Stimulated activated CD8-positive, alpha-beta memory T cell treated with anti-CD3 and anti-CD28 coated beads, Interleukin-12 subunit alpha, Interleukin-12 subunit beta, amount 100 ng/mL, for 1 hour (primary cell): ENCODE data around the gene HS3ST2.
"Not testable (repeated sequence)": the region's sequence is repeated elsewhere in the genome, so short reads cannot be mapped to it uniquely, and the experiment has no call there.

Experiments
- DNase-seq: peaks from one replicate; pipeline ENCODE4 v3.0.0-alpha.2; 2020; ENCODE audit warnings: low read depth

The HS3ST2 gene

GRCh38 chr16:22932032-22932771 lies 118.2 kb downstream of the HS3ST2 start:
- no peak for DNase-seq

GRCh38 chr16:22933173-22933572 lies 119.2 kb downstream of the HS3ST2 start:
- no peak for DNase-seq

- DNase-seq, result no peak
Observed at GRCh38 chr16:22934786-22935185, 120.8 kb downstream of the HS3ST2 start.

- DNase-seq, result no peak
Observed at GRCh38 chr16:22937169-22937568, 123.2 kb downstream of the HS3ST2 start.

- no peak for DNase-seq
Observed at GRCh38 chr16:22938647-22939046, 124.7 kb downstream of the HS3ST2 start.

GRCh38 chr16:22939744-22940363 lies 125.9 kb downstream of the HS3ST2 start:
- DNase-seq, result not testable (repeated sequence)

GRCh38 chr16:22941970-22942501 lies 128.1 kb downstream of the HS3ST2 start:
- no peak for DNase-seq

GRCh38 chr16:22942811-22943210 lies 128.8 kb downstream of the HS3ST2 start:
- no peak for DNase-seq

GRCh38 chr16:22945361-22945760 lies 131.4 kb downstream of the HS3ST2 start:
- DNase-seq, result no peak

GRCh38 chr16:22946433-22946832 lies 132.5 kb downstream of the HS3ST2 start:
- no peak for DNase-seq

GRCh38 chr16:22948058-22948602 lies 134.2 kb downstream of the HS3ST2 start:
- DNase-seq, result no peak

GRCh38 chr16:22948603-22949368 lies 134.8 kb downstream of the HS3ST2 start:
- peak; percentile 4 for DNase-seq

- DNase-seq, result no peak
Observed at GRCh38 chr16:22955461-22956070, 141.6 kb downstream of the HS3ST2 start.

GRCh38 chr16:22961206-22961605 lies 147.2 kb downstream of the HS3ST2 start:
- DNase-seq, result no peak

- no peak for DNase-seq
Observed at GRCh38 chr16:22962905-22963304, 148.9 kb downstream of the HS3ST2 start.
